ENCODE data around the gene TRIO.

Gene TRIO

GRCh38 chr5:14158890-14159666, 15.9 kb downstream of the TRIO start:
- ChIA-PET CTCF (interaction anchor here (0.7 kb wide), 1 partner anchor 111 kb away, joined by 3 read pairs; no protein-coding TSS in a partner anchor), POLR2A (interaction anchor here (0.7 to 1.5 kb wide), 2 partner anchors 12 to 27 kb away, joined by 3 read pairs; no protein-coding TSS in a partner anchor)
- TF ChIP-seq NFRKB (IDR thresholded peaks at IDR 0.05) (no peak), L3MBTL2 (conservative IDR thresholded peaks at IDR 0.05) (no peak), HDGF (IDR thresholded peaks at IDR 0.05; ENCODE audit: borderline replicate concordance) (no peak), PKNOX1 (IDR thresholded peaks at IDR 0.05) (no peak), BHLHE40 (IDR thresholded peaks at IDR 0.05; ENCODE audit: borderline replicate concordance) (no peak), SP1 (IDR thresholded peaks at IDR 0.05) (no peak), SUZ12 (IDR thresholded peaks at IDR 0.05) (no peak), ELF4 (IDR thresholded peaks at IDR 0.05) (no peak), FOXM1 (IDR thresholded peaks at IDR 0.05; ENCODE audit: borderline replicate concordance) (no peak), LEF1 (IDR thresholded peaks at IDR 0.05; ENCODE audit: borderline replicate concordance) (no peak), FOXA1 (IDR thresholded peaks at IDR 0.05) (no peak), ZNF384 (IDR thresholded peaks at IDR 0.05) (no peak), FOXK2 (IDR thresholded peaks at IDR 0.05) (no peak), TARDBP (IDR thresholded peaks at IDR 0.05) (no peak), CTBP1 (IDR thresholded peaks at IDR 0.05; ENCODE audit: borderline replicate concordance) (no peak), ARNT (IDR thresholded peaks at IDR 0.05) (no peak)
- no peak for DNase-seq (ENCODE audit: extremely low spot score)

DNA sequence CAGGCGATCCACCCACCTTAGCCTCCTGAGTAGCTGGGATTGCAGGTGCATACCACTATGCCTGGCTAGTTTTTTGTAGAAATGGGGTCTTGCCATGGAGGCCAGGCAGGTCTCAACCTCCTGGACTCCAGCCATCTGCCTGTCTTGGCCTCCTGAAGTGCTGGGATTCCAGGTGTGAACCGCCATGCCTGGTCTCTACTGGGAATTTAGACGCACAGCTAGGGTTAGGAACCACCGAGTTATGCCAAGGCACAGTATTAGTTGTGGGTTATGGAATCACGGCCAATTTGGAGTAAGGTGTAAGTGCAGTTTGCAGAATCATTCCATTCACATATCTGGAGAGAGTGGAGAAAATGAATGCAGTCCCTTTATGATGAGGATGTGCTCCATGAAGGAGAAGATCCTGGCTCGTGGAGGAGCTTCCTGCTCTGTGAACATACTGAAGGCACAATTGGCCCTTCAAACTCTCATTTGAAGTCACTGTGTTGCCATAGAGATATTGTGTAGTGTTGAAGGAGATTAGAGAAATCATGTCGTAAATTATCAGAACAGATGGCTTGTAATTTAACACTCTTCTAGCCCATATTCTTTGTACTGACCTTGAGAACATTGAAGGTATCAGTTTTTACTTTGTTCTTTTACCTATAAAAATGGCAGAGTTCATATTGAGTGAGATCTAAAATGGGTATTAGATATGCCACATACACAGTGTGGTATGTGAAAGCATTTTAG, 18.8 kb downstream of the TRIO start:
- DNase-seq (ENCODE audit: extremely low spot score) = no peak
- ChIA-PET POLR2A (no interaction called here), CTCF (interaction anchor here (0.7 kb wide), 1 partner anchor 109 kb away, joined by 7 read pairs; no protein-coding TSS in a partner anchor)
- TF ChIP-seq PKNOX1 (IDR thresholded peaks at IDR 0.05) (peak; percentile 67), SP1 (IDR thresholded peaks at IDR 0.05) (no peak)

DNA sequence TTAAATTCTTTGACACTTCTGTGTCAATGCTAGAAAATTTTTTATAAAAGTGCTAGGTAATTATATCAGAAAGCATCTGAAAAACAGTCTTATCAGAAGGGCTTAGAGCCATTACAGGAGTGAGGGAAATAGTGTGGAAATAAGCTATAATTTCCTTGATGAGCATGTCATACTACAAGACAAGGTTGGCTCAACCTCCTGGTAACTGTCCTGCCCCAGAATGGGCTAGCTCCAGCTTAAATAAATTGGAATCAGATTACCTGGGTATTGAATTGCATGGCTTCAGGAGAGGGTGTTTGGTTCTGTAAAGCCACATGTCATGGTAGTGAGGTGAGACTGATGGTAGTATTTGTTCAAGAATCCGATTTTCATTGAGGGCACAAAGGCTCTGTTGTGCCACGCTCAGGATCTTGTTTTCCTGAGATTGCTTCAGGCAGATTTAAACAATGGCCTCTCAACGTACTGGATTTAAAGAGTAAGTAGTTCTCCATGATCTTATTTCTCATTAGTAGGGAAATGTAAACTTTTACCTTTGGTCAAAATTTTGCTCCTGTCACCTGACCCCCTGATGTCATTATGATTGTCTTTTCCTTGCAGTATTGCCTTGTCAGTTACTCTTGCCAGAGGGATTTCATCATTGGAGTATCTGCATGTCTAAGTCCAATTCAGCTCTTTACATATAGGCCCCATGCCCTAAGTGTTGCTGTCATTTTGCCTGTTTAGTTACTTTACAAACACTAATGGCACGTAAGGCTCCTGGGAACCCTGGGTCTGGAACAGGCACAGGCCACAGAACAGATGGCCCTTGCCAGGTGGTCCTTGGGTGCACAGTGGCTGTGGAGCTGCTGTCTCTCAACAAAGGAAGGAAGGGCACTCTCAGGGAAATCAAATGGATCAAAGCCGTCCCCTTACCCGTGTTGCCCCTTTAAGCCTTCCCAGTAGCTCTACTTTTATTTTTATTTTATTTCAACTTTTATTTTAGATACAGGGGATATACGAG, 21.3 kb downstream of the TRIO start:
- DNase-seq (ENCODE audit: extremely low spot score) = no peak
- TF ChIP-seq ARNT (IDR thresholded peaks at IDR 0.05) (no peak), FOXK2 (IDR thresholded peaks at IDR 0.05) (no peak), FOXM1 (IDR thresholded peaks at IDR 0.05; ENCODE audit: borderline replicate concordance) (no peak), NFRKB (IDR thresholded peaks at IDR 0.05) (no peak), L3MBTL2 (conservative IDR thresholded peaks at IDR 0.05) (no peak), CTBP1 (IDR thresholded peaks at IDR 0.05; ENCODE audit: borderline replicate concordance) (no peak), BHLHE40 (IDR thresholded peaks at IDR 0.05; ENCODE audit: borderline replicate concordance) (no peak), ELF4 (IDR thresholded peaks at IDR 0.05) (no peak), TARDBP (IDR thresholded peaks at IDR 0.05) (no peak), SP1 (IDR thresholded peaks at IDR 0.05) (no peak), SUZ12 (IDR thresholded peaks at IDR 0.05) (no peak), ZNF384 (IDR thresholded peaks at IDR 0.05) (no peak), FOXA1 (IDR thresholded peaks at IDR 0.05) (no peak), HDGF (IDR thresholded peaks at IDR 0.05; ENCODE audit: borderline replicate concordance) (no peak), PKNOX1 (IDR thresholded peaks at IDR 0.05) (no peak), LEF1 (IDR thresholded peaks at IDR 0.05; ENCODE audit: borderline replicate concordance) (no peak)
- CTCF ChIA-PET = interaction anchor here (1.1 kb wide), 1 partner anchor 106 kb away, joined by 3 read pairs; no protein-coding TSS in a partner anchor
- POLR2A ChIA-PET = no interaction called here

GRCh38 chr5:14165375-14166106, 22.4 kb downstream of the TRIO start:
- POLR2A ChIA-PET = interaction anchor here (0.8 kb wide), 1 partner anchor 9 kb away, joined by 3 read pairs; no protein-coding TSS in a partner anchor

More at GRCh38 chr5:14165375-14166106, 22.4 kb downstream of the TRIO start:
- CTCF ChIA-PET = interaction anchor here (0.6 to 0.8 kb wide), 4 partner anchors 9 to 171 kb away, joined by 3 to 4 read pairs (median 4); no protein-coding TSS in a partner anchor
- no peak for TF ChIP-seq LEF1 (IDR thresholded peaks at IDR 0.05; ENCODE audit: borderline replicate concordance)
- TF ChIP-seq TARDBP (IDR thresholded peaks at IDR 0.05) = no peak
- no peak for TF ChIP-seq L3MBTL2 (conservative IDR thresholded peaks at IDR 0.05)
- TF ChIP-seq SP1 (IDR thresholded peaks at IDR 0.05) = no peak
- TF ChIP-seq ZNF384 (IDR thresholded peaks at IDR 0.05) = no peak
- no peak for TF ChIP-seq FOXK2 (IDR thresholded peaks at IDR 0.05)
- no peak for TF ChIP-seq ELF4 (IDR thresholded peaks at IDR 0.05)
- no peak for TF ChIP-seq BHLHE40 (IDR thresholded peaks at IDR 0.05; ENCODE audit: borderline replicate concordance)
- no peak for TF ChIP-seq ARNT (IDR thresholded peaks at IDR 0.05)
- TF ChIP-seq PKNOX1 (IDR thresholded peaks at IDR 0.05) = no peak
- no peak for TF ChIP-seq NFRKB (IDR thresholded peaks at IDR 0.05)
- no peak for TF ChIP-seq HDGF (IDR thresholded peaks at IDR 0.05; ENCODE audit: borderline replicate concordance)
- TF ChIP-seq CTBP1 (IDR thresholded peaks at IDR 0.05; ENCODE audit: borderline replicate concordance) = no peak
- TF ChIP-seq FOXM1 (IDR thresholded peaks at IDR 0.05; ENCODE audit: borderline replicate concordance) = no peak
- no peak for TF ChIP-seq SUZ12 (IDR thresholded peaks at IDR 0.05)
- no peak for TF ChIP-seq FOXA1 (IDR thresholded peaks at IDR 0.05)
- no peak for DNase-seq (ENCODE audit: extremely low spot score)
